Activated naive CD4-positive, alpha-beta T cell treated with anti-CD3 and anti-CD28 coated beads, Interleukin-2, amount 10 ng/mL, durations not matched to agents 7 days and 5 days (primary cell): ENCODE measurements around the gene FOXF2.
"Not testable (repeated sequence)": the region's sequence is repeated elsewhere in the genome, so short reads cannot be mapped to it uniquely, and the experiment has no call there.

Experiments
- CTCF ChIA-PET: fragments of 350-600 bp; sonication (Branson Sonifier 250); formaldehyde crosslinking; loops from one replicate; lab custom pipeline; 2021; ENCODE audit warnings: antibody characterized with exemption; lab: Charles Lee
- DNase-seq: peaks from one replicate; pipeline ENCODE4 v3.0.0-alpha.2; 2020
- H3K27ac Mint-ChIP-seq: one replicate; pipeline ENCODE4 v1.8.0; 2021; ENCODE audit warnings: mild to moderate bottlenecking, moderate library complexity, mixed read lengths
- H3K27me3 Mint-ChIP-seq: one replicate; pipeline ENCODE4 v1.8.0; 2021; ENCODE audit warnings: mild to moderate bottlenecking, mixed read lengths
- H3K36me3 Mint-ChIP-seq: one replicate; pipeline ENCODE4 v1.8.0; 2021; ENCODE audit warnings: mixed read lengths
- H3K4me1 Mint-ChIP-seq: one replicate; pipeline ENCODE4 v1.8.0; 2021; ENCODE audit warnings: mixed read lengths
- H3K4me3 Mint-ChIP-seq: one replicate; pipeline ENCODE4 v1.8.0; 2021; ENCODE audit warnings: mild to moderate bottlenecking, moderate library complexity, mixed read lengths
- H3K9me3 Mint-ChIP-seq: one replicate; pipeline ENCODE4 v1.8.0; 2021; ENCODE audit warnings: mixed read lengths

FOXF2 gene

DNA sequence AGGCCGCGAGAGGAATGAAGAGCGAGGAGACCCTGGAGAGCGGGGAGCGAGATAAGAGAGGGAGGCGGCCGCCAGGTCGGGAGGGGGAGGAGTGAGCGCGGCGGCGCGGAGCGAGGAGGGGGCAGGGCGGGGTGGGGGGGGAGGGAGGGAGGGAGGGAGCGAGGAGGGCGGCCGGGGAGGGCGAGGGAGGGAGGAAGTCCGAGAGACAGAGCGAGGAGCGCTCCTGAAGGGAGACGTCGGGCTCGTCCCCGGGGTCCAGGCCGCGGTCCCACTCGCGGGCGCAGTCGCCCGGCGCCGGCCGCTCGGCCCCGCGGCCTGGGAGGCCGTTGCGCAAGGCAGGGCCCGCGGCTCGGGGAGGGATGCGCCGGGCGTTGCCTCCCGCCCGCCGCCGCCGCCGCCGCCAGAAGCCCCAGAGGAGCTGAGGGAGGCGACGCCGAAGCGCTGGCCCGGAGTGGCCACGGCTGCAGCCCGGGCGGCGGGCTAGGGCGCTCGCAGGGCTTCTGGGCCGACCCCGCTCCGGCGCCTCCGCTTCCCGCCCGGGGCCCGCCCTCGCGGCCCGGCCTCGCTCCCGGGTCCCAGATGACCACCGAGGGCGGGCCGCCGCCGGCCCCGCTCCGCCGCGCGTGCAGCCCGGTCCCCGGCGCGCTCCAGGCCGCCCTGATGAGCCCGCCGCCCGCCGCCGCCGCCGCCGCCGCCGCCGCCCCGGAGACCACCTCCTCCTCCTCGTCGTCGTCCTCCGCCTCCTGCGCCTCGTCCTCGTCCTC, at the start of gene FOXF2:
Gene FOXF2, plus strand, starts transcription at position 208 of the 764 bp plus-strand sequence. Its CDS starts 372 bp downstream, at position 580.
- peak within 1 kb of the TSS; percentile 48 for H3K4me3 Mint-ChIP-seq
- H3K36me3 Mint-ChIP-seq, result peaks cover 7% of the 10 kb centered on the region
- peaks cover 94% of the 10 kb centered on the region for H3K27me3 Mint-ChIP-seq
- H3K4me1 Mint-ChIP-seq, result peaks cover 27% of the 10 kb centered on the region
- H3K27ac Mint-ChIP-seq, result peak within 1 kb of the TSS; percentile 68
- CTCF ChIA-PET, result no interaction called here
- H3K9me3 Mint-ChIP-seq, result no peaks in the 10 kb centered on the region
- DNase-seq, result no peak

- Mint-ChIP-seq H3K27ac (no peak overlapping the region), H3K4me1 (no peaks in the 10 kb centered on the region), H3K4me3 (no peak overlapping the region), H3K36me3 (no peaks in the 10 kb centered on the region), H3K27me3 (peaks cover 3% of the 10 kb centered on the region), H3K9me3 (peaks cover 3% of the 10 kb centered on the region)
- CTCF ChIA-PET, result no interaction called here
- no peak for DNase-seq
Observed at GRCh38 chr6:1346101-1346500, 43.3 kb upstream of the FOXF2 start.

GRCh38 chr6:1346558-1347091, 42.8 kb upstream of the FOXF2 start:
- DNase-seq, result no peak
- Mint-ChIP-seq H3K4me3 (no peak overlapping the region), H3K27me3 (peaks cover 3% of the 10 kb centered on the region), H3K27ac (no peak overlapping the region), H3K9me3 (peaks cover 6% of the 10 kb centered on the region), H3K36me3 (no peaks in the 10 kb centered on the region), H3K4me1 (no peaks in the 10 kb centered on the region)
- CTCF ChIA-PET, result no interaction called here

- H3K27ac Mint-ChIP-seq, result no peak overlapping the region
- no peaks in the 10 kb centered on the region for H3K27me3 Mint-ChIP-seq
- no peaks in the 10 kb centered on the region for H3K36me3 Mint-ChIP-seq
- CTCF ChIA-PET, result interaction anchor here (0.6 kb wide), 1 partner anchor 30 kb away, joined by 3 read pairs; no protein-coding TSS in a partner anchor
- no peaks in the 10 kb centered on the region for H3K4me1 Mint-ChIP-seq
- H3K9me3 Mint-ChIP-seq, result peaks cover 6% of the 10 kb centered on the region
- no peak for DNase-seq
- no peak overlapping the region for H3K4me3 Mint-ChIP-seq
Observed at GRCh38 chr6:1347161-1347560, 42.2 kb upstream of the FOXF2 start.

DNA sequence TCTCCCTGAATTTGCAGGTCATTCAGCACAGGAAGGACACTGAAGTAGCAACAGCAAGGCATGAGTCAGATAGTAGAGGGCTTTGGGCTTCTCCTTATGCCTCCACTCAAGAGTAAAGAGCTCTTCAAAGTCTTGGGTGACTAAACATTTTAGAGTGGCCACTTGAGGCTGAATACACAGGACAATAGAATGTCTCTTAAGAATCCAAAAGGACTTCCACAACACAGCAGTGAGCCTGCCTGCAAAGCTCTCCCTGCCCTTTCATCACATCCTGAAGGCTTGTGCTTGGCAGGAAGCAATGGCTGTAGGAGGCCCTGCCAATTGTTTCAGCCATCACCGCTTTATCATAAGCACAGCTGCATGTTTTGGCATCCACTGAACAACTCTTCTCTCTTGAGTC, 40.7 kb upstream of the FOXF2 start:
- no peak overlapping the region for H3K4me3 Mint-ChIP-seq
- H3K27me3 Mint-ChIP-seq, result peaks cover 3% of the 10 kb centered on the region
- CTCF ChIA-PET, result no interaction called here
- peaks cover 8% of the 10 kb centered on the region for H3K9me3 Mint-ChIP-seq
- no peak for DNase-seq
- H3K4me1 Mint-ChIP-seq, result no peaks in the 10 kb centered on the region
- H3K27ac Mint-ChIP-seq, result no peak overlapping the region
- no peaks in the 10 kb centered on the region for H3K36me3 Mint-ChIP-seq

- Mint-ChIP-seq H3K9me3 (peaks cover 5% of the 10 kb centered on the region), H3K4me3 (no peak overlapping the region), H3K27ac (no peak overlapping the region), H3K36me3 (no peaks in the 10 kb centered on the region), H3K4me1 (peaks cover 2% of the 10 kb centered on the region), H3K27me3 (peaks cover 3% of the 10 kb centered on the region)
- CTCF ChIA-PET, result no interaction called here
- DNase-seq, result no peak
Observed at GRCh38 chr6:1349655-1350054, 39.7 kb upstream of the FOXF2 start.

GRCh38 chr6:1351381-1352008, 37.9 kb upstream of the FOXF2 start:
- CTCF ChIA-PET, result no interaction called here
- no peak for DNase-seq
- H3K36me3 Mint-ChIP-seq, result no peaks in the 10 kb centered on the region
- peaks cover 2% of the 10 kb centered on the region for H3K4me1 Mint-ChIP-seq
- no peak overlapping the region for H3K27ac Mint-ChIP-seq
- no peak overlapping the region for H3K4me3 Mint-ChIP-seq
- H3K27me3 Mint-ChIP-seq, result peaks cover 5% of the 10 kb centered on the region
- H3K9me3 Mint-ChIP-seq, result peaks cover 5% of the 10 kb centered on the region

- H3K36me3 Mint-ChIP-seq, DNase-seq, H3K4me3 Mint-ChIP-seq, H3K27ac Mint-ChIP-seq, CTCF ChIA-PET, H3K4me1 Mint-ChIP-seq, H3K9me3 Mint-ChIP-seq: not testable (repeated sequence)
- peaks cover 18% of the 10 kb centered on the region for H3K27me3 Mint-ChIP-seq
Observed at GRCh38 chr6:1355068-1355467, 34.3 kb upstream of the FOXF2 start.

- H3K4me3 Mint-ChIP-seq, H3K27ac Mint-ChIP-seq, H3K4me1 Mint-ChIP-seq, H3K36me3 Mint-ChIP-seq, DNase-seq, H3K9me3 Mint-ChIP-seq, CTCF ChIA-PET: not testable (repeated sequence)
- peaks cover 35% of the 10 kb centered on the region for H3K27me3 Mint-ChIP-seq
Observed at GRCh38 chr6:1361717-1362116, 27.7 kb upstream of the FOXF2 start.

DNA sequence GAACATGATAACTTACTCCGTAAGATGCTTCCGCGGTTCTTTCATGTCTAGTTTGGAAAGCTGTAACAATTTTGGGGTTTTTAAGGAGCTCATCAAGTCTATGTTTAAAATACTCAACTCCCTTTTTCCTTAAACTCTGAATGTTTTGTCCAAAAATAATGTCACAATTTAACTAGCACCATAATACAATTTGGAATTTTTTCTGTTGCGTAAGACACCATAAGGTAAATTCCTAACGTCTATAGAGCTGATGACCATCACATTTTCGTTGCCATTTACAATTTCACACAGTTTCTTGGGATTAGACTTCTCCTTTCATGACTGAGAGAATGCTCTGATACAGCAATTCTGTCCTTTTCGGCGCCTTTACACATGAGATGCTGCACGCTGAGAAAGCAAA, 26.7 kb upstream of the FOXF2 start:
- H3K4me3 Mint-ChIP-seq, result no peak overlapping the region
- no peak for DNase-seq
- CTCF ChIA-PET, result no interaction called here
- no peaks in the 10 kb centered on the region for H3K36me3 Mint-ChIP-seq
- no peaks in the 10 kb centered on the region for H3K9me3 Mint-ChIP-seq
- no peak overlapping the region for H3K27ac Mint-ChIP-seq
- H3K4me1 Mint-ChIP-seq, result no peaks in the 10 kb centered on the region
- H3K27me3 Mint-ChIP-seq, result peaks cover 35% of the 10 kb centered on the region

- no peak for DNase-seq
- H3K4me3 Mint-ChIP-seq, result no peak overlapping the region
- H3K36me3 Mint-ChIP-seq, result no peaks in the 10 kb centered on the region
- peaks cover 41% of the 10 kb centered on the region for H3K27me3 Mint-ChIP-seq
- no peaks in the 10 kb centered on the region for H3K9me3 Mint-ChIP-seq
- no peak overlapping the region for H3K27ac Mint-ChIP-seq
- H3K4me1 Mint-ChIP-seq, result no peaks in the 10 kb centered on the region
- CTCF ChIA-PET, result no interaction called here
Observed at GRCh38 chr6:1363298-1363697, 26.1 kb upstream of the FOXF2 start.

GRCh38 chr6:1363729-1364572, 25.4 kb upstream of the FOXF2 start:
- no peak overlapping the region for H3K4me3 Mint-ChIP-seq
- peaks cover 48% of the 10 kb centered on the region for H3K27me3 Mint-ChIP-seq
- CTCF ChIA-PET, result no interaction called here
- H3K27ac Mint-ChIP-seq, result no peak overlapping the region
- no peaks in the 10 kb centered on the region for H3K9me3 Mint-ChIP-seq
- no peaks in the 10 kb centered on the region for H3K4me1 Mint-ChIP-seq
- no peak for DNase-seq
- H3K36me3 Mint-ChIP-seq, result no peaks in the 10 kb centered on the region

GRCh38 chr6:1364791-1365190, 24.6 kb upstream of the FOXF2 start:
- Mint-ChIP-seq H3K36me3 (no peaks in the 10 kb centered on the region), H3K4me3 (no peak overlapping the region), H3K27ac (no peak overlapping the region), H3K27me3 (peaks cover 48% of the 10 kb centered on the region), H3K9me3 (no peaks in the 10 kb centered on the region), H3K4me1 (no peaks in the 10 kb centered on the region)
- CTCF ChIA-PET, result no interaction called here
- DNase-seq, result no peak

GRCh38 chr6:1365686-1366085, 23.7 kb upstream of the FOXF2 start:
- DNase-seq, result no peak
- CTCF ChIA-PET, result no interaction called here
- no peaks in the 10 kb centered on the region for H3K36me3 Mint-ChIP-seq
- peaks cover 45% of the 10 kb centered on the region for H3K27me3 Mint-ChIP-seq
- no peaks in the 10 kb centered on the region for H3K4me1 Mint-ChIP-seq
- H3K27ac Mint-ChIP-seq, result no peak overlapping the region
- no peak overlapping the region for H3K4me3 Mint-ChIP-seq
- H3K9me3 Mint-ChIP-seq, result no peaks in the 10 kb centered on the region
